GM19025 (cell line): Measurements from ENCODE around the gene TLCD5.

ENCODE experiments used
- ATAC-seq: cut with Tn5 transposase; IDR thresholded peaks from one replicate; pipeline ENCODE4 v1.9.1; 2021; ENCODE audit warnings: mild to moderate bottlenecking, low read depth, moderate library complexity; ENCODE audit not compliant: unreplicated experiment

The TLCD5 gene

GRCh38 chr11:120335908-120336640, 11.0 kb downstream of the TLCD5 start, which contains the start of gene ARHGEF12:
ARHGEF12 (plus strand) TSS chr11:120336413; CDS start chr11:120337244, 831 bp downstream.
- ATAC-seq: peak; percentile 58

- ATAC-seq: no peak
Observed at GRCh38 chr11:120336641-120337354, 11.7 kb downstream of the TLCD5 start.

GRCh38 chr11:120337355-120338106, 12.4 kb downstream of the TLCD5 start:
- ATAC-seq: no peak

- ATAC-seq: no peak
Observed at GRCh38 chr11:120338107-120338933, 13.2 kb downstream of the TLCD5 start.

- no peak for ATAC-seq
Observed at GRCh38 chr11:120339394-120339890, 14.3 kb downstream of the TLCD5 start.

GRCh38 chr11:120340529-120340928, 15.4 kb downstream of the TLCD5 start:
- ATAC-seq: no peak

- ATAC-seq: no peak
Observed at GRCh38 chr11:120342226-120342625, 17.1 kb downstream of the TLCD5 start.

GRCh38 chr11:120342678-120343077, 17.6 kb downstream of the TLCD5 start:
- no peak for ATAC-seq

GRCh38 chr11:120343429-120343828, 18.3 kb downstream of the TLCD5 start:
- ATAC-seq: no peak

GRCh38 chr11:120344302-120345004, 19.4 kb downstream of the TLCD5 start:
- peak; percentile 80 for ATAC-seq

GRCh38 chr11:120346233-120346632, 21.1 kb downstream of the TLCD5 start:
- ATAC-seq: no peak

- ATAC-seq: no peak
Observed at GRCh38 chr11:120350637-120351036, 25.5 kb downstream of the TLCD5 start.

- ATAC-seq: no peak
Observed at GRCh38 chr11:120352405-120352804, 27.3 kb downstream of the TLCD5 start.

- ATAC-seq: no peak
Observed at GRCh38 chr11:120354068-120354467, 29.0 kb downstream of the TLCD5 start.

GRCh38 chr11:120354779-120355178, 29.7 kb downstream of the TLCD5 start:
- no peak for ATAC-seq

- ATAC-seq: no peak
Observed at GRCh38 chr11:120357620-120358019, 32.5 kb downstream of the TLCD5 start.

GRCh38 chr11:120358729-120359128, 33.6 kb downstream of the TLCD5 start:
- ATAC-seq: no peak

- ATAC-seq: no peak
Observed at GRCh38 chr11:120363436-120363835, 38.3 kb downstream of the TLCD5 start.

GRCh38 chr11:120365512-120365911, 40.4 kb downstream of the TLCD5 start:
- no peak for ATAC-seq
